Activated CD8-positive, alpha-beta memory T cell treated with anti-CD3 and anti-CD28 coated beads, Interleukin-2, amount 50 U/mL, for 48 hours (primary cell): ENCODE results near the gene SIGLEC12.
"Not testable (repeated sequence)": the region's sequence is repeated elsewhere in the genome, so short reads cannot be mapped to it uniquely, and the experiment has no call there.

ENCODE experiments used
- DNase-seq: peaks from one replicate; pipeline ENCODE4 v3.0.0-alpha.2; 2020

The SIGLEC12 gene

GRCh38 chr19:51479531-51480331, 21.9 kb downstream of the SIGLEC12 start:
- DNase-seq = no peak

GRCh38 chr19:51478381-51479234, 23.0 kb downstream of the SIGLEC12 start, which contains the start of gene CEACAM18:
TSS of gene CEACAM18 (plus strand) at chr19:51478539.
- no peak for DNase-seq

GRCh38 chr19:51477344-51477743, 24.3 kb downstream of the SIGLEC12 start:
- DNase-seq = no peak

GRCh38 chr19:51476164-51476563, 25.4 kb downstream of the SIGLEC12 start:
- no peak for DNase-seq

- peak; percentile 99 for DNase-seq
Observed at GRCh38 chr19:51473009-51473707, 28.4 kb downstream of the SIGLEC12 start.

GRCh38 chr19:51472607-51473006, 29.0 kb downstream of the SIGLEC12 start:
- DNase-seq = no peak

GRCh38 chr19:51471527-51471926, 30.1 kb downstream of the SIGLEC12 start:
- no peak for DNase-seq

GRCh38 chr19:51470966-51471365, 30.6 kb downstream of the SIGLEC12 start:
- DNase-seq = no peak

GRCh38 chr19:51469629-51470028, 32.0 kb downstream of the SIGLEC12 start:
- DNase-seq = no peak

GRCh38 chr19:51469162-51469561, 32.4 kb downstream of the SIGLEC12 start:
- no peak for DNase-seq

GRCh38 chr19:51468545-51468920, 33.1 kb downstream of the SIGLEC12 start:
- no peak for DNase-seq

- no peak for DNase-seq
Observed at GRCh38 chr19:51467864-51468544, 33.6 kb downstream of the SIGLEC12 start.

- no peak for DNase-seq
Observed at GRCh38 chr19:51466723-51467122, 34.9 kb downstream of the SIGLEC12 start.

- not testable (repeated sequence) for DNase-seq
Observed at GRCh38 chr19:51463976-51464581, 37.5 kb downstream of the SIGLEC12 start.

GRCh38 chr19:51462681-51463080, 38.9 kb downstream of the SIGLEC12 start:
- DNase-seq = no peak

GRCh38 chr19:51462276-51462675, 39.3 kb downstream of the SIGLEC12 start:
- DNase-seq = no peak

- no peak for DNase-seq
Observed at GRCh38 chr19:51461723-51462161, 39.9 kb downstream of the SIGLEC12 start.

GRCh38 chr19:51460164-51460992, 41.2 kb downstream of the SIGLEC12 start:
- no peak for DNase-seq

- DNase-seq = peak; percentile 39
Observed at GRCh38 chr19:51458899-51459505, 42.6 kb downstream of the SIGLEC12 start.

GRCh38 chr19:51458051-51458645, 43.5 kb downstream of the SIGLEC12 start, which contains the start of gene SIGLEC8:
TSS of gene SIGLEC8 (minus strand) at chr19:51458454. CDS start at chr19:51458387, 67 bp downstream.
- DNase-seq = no peak
